DMS 273 treated with DMSO at 0.1 percent for 48 hours (cell line): ENCODE measurements around the gene CMIP.

Experiments used
- DNase-seq: peaks from one replicate; lab custom pipeline; 2025; lab: John Stamatoyannopoulos, UW

The CMIP gene

DNA sequence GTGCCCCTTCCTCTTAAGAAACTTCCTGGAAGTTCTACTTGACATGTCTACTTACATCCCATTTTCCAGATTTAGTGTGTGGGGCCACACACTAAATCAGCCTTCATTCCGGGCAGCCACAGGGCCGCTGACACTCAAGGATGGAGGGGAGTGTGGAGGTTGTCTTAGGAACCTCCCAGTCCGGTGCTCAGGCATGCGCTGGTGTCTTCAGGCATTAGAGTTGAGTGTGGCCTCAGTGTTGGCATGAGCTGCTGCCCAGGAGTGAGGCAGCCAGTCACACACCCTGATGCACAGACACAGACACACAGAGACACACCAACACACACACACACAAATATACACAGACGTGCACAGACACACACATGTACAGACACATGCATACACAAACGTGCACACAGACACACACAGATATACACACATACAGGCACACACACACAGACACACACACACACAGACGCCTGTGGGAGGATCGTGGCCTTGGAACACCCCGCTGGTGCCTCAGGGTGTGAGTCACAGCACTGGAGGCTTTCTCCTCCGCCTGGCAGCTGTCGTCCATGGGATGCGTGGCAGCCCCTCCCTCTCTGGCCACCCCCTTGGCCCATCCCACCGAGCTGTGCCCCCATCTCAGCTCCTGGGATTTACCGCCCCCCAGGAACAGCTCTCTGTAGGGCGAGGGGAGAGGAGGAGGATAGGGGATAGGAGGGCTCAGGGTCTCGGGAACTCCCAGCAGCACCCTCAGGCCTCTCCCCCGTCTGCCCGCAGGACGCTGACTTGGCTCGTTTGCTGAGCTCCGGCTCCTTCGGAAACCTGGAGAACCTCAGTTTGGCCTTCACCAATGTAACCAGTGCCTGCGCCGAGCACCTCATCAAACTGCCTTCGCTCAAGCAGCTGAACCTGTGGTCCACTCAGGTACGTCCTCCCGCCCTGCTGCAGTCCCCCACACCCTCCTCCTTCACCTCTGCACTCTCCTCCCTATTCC lies 258.9 kb downstream of the CMIP start:
- no peak for DNase-seq

DNA sequence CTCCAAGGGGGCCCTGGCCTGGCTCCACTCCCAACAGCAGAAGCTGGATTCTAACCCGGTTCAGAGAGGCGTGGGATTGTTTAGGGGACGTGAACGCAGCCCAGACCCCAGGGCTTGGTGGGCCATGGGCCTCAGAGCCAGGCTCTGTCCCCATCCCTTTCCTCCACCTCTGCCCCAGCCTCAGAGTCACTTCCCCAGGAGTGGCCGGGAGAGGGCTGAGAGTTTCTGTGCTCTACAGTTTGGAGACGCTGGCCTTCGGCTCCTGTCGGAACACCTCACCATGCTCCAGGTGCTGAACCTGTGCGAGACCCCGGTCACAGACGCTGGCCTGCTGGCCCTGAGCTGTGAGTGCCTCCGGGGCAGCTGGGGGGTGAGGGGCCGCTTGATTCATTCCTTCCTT lies 260.7 kb downstream of the CMIP start:
- no peak for DNase-seq

DNA sequence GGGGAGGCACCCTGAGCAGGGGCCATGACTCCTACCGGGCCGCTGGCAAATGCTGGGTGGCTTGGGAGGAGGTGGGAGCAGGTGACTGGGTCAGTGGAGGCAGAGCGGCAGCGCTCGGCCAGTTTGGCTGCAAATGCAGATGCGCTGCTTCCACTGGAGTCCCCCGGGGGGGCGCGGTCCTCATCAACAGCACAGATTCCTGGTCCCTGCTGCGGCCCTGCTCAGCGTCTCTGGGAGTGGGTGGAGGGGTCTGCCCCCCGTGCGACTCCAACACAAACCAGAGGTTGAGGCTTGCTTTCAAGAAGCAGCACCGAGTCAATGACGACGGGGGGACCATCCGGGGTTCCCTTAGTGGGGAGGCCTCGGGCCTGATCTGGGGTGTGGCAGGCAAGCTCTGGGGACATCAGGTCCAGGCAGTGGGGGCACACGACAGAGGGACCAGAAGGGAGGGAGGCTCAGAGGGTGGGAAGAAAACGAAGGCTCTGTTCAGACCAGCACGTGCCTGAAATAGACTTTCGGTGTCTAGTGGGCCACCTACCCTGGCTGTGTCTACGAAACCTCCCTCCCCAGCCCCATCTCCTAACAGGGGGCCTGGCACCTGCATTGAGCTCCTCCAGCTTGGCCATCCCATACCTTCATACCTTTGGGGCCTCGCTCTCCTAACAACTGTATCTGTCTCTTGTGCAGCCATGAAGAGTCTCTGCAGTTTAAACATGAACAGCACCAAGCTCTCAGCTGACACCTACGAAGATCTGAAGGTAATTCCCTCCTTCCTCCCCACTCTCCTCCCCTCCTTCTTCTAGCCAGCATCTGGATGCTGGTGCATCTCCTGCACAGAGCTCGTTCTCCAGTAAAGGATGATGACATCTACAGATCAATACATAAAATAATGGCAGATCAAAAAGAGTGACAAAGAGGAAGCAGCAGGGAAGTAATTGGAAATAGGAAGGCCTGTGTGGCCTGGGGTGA lies 262.0 kb downstream of the CMIP start:
- DNase-seq = no peak

DNA sequence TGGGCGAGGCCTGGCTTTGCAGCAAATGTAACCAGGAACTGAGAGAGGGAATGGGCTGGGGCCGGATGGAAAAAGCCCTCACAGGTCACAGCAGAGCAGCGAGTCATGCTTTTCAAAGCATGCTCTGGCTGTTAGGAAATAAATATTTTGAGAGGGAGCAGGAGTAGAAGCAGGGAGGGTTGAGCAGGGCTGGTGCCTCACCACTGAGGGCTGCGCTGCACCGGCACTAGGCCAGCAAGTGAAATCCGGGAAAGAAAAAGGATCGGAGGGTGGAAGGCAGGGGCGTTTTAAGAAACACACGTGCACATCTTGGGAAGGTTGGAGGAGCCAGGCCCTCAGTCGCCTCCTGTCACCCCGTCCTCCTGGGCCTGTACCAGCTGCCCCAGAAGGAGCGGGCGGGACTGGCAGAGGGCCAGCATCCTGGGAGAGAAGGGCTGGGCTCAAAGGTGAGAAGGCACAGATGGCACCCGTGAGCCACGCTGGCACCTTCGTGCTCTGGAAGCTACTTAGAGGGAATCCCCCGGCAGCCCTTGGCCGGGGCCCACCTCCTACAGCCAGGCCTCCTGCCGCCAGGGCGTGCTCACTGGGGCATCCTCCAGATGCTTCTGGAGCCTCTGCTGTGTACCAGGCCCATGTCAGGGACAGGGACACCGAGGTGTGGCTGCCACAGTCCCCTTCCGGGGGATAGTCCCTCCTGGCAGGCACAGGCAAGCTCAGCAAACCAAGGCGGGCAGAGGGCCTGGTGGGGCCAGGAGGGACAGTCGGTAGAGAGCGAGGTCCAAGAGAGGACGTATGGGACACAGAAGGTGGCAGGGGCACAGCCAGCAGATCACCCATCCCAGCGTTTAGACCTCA lies 263.0 kb downstream of the CMIP start:
- peak; percentile 83 for DNase-seq

DNA sequence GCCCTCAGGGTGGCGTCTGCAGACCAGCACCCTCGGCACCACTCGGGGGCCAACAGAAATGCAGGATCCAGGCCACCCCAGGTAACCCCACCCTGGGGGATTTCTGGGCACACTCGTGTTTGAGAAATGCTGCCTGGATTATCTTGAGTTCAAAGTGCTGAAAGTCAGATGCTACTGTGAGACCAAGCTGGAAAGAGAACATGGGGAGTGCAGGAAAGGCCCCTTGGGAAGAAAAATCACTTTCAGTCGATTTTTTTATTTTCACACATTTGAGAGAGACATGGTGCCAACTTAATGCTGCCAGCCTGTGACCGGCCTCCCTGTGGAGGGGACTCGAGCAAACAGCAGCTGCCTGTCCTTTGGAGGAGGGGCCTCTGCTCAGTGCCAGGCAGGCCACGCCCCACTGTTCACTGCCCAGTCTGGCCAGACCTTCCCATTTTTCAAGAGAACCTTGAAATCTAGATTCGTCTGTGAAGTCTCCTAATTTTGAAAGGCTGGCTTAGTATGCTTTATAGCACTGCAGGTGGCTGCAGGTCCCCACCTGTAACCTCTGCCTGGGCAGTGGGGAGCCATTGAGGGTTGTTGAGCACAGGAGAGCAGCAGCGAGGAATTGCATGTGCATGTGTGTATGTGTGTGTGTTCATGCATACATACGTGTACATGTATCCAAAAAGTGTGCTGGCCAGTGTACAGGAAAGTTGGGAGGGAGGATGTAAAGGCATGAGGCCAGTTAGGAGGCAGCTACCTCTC lies 263.8 kb downstream of the CMIP start:
- no peak for DNase-seq

DNA sequence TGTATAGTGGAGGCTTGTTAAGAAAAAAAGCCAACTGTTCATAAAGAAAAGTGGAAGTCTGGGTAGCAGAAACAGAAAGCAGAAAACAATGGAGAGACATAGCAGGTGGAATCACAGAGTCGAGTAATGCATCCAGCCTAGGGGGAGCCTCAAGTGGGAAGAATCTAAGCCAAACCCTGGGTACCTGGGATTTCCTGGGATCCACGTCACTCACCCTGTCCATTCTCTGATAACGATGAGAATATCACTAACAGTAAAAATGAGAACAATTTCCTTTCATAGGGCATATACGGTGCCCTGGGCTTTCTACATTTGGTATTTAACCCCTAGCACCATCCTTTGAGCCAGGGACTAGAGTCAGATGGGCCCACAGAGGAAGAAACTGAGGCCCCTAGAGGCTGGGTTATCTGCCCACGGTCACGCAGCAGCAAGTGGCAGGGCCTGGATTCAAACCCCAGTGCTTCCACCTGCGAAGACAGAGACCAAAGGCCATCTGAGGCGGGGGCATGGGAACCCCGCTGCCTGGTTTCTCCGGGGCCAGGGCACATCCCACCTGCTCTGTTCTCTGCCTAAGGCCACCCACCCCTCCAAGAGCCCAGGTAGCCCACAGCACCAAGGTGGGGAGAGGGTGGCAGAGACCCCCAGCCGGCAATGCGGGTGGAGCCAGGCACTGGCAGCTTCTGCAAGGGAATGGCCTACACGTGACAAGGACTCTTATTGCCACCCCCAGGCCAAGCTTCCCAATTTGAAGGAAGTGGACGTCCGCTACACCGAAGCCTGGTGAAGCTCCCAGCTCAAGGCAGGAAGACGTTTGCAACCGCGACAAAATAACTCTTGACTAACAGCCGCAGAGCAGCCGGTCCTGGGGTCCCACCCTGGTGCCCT lies 264.6 kb downstream of the CMIP start:
- no peak for DNase-seq

DNA sequence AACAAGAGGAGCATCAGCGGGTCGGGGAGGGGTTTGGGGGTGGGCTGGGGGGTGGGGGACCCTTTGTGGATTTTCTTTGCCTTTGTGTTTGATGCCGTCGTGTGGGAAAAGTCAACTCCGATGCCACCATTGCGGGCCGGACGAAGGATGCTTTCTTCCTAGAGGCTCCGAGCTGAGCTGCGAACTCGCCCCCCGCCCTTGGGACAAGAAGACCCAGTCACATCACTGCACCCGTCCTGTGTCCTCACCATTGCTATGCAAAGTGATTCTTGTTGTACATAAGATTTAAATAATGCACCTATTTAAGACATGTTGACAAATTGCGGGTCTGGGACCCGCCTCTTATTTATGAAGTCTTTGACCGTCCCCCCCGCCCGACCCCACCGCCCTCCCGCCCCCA lies 265.4 kb downstream of the CMIP start:
- no peak for DNase-seq

DNA sequence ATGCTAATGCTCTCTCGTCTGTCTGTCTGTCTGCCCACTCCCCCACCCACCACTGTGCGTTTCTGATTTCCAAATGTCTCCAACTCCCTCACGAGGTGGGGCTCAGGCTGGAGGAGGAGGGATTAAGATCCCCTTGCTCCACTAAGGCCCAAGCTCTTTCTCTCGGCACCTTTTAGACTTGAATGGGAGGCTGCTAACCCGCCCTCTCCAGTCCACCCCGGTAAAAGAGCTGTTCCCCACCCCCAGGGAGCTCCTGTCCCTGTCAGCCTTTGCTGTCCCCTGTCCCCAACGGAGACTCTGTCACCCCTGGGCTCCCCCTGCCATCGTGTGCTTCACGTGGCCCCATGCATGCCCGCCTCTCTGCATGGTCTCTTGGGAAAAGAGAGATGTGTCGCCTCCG lies 266.0 kb downstream of the CMIP start:
- no peak for DNase-seq

DNA sequence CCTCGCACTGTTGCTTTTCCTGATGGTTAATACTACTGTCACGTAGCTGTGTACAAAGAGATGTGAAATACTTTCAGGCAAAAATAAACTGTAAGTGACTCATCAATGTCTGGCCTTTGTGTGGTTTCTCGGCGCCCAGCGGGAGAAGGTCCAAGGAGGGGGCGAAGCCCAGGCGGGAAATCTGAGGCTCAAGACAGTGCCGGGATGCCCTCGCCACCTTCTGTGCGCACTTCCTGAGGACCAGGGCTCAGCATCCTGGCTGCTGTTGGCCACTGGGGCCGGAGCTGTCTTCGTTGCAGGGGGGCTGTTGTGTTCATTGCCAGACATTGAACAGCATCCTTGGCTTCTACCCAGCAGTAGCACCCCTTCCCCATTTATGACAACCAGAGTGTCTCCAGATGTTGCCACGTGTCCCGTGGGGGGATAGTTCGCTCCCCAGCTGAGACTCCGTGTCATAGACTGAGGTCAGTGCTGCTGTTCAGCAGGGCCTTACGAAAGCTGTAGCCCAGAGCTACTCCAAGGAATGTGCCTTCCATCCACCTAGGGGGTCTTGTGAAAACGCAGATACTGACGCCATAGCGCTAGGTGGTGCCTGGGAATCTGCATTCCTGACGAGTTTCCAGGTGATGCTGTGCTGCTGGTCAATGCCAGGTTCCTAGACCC lies 267.2 kb downstream of the CMIP start:
- DNase-seq = no peak

DNA sequence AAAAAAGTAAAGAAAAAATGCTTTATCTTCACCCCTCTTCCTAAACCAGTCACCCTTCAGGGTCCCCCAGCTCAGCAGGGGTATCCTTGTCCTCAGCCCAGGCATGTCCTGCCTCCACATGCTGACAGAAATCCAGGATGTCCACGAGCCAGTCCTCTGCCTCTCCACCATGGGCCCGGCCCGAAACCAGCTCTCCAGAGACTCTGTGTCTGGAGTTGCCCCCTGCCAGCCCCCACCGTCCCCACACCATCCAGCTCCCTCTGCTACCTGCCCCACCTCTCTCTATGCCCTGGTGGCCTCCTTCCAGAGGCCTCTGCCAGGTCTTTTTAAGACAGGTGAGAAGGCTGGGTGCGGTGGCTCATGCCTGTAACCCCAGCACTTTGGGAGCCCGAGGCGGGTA lies 268.1 kb downstream of the CMIP start:
- no peak for DNase-seq

DNA sequence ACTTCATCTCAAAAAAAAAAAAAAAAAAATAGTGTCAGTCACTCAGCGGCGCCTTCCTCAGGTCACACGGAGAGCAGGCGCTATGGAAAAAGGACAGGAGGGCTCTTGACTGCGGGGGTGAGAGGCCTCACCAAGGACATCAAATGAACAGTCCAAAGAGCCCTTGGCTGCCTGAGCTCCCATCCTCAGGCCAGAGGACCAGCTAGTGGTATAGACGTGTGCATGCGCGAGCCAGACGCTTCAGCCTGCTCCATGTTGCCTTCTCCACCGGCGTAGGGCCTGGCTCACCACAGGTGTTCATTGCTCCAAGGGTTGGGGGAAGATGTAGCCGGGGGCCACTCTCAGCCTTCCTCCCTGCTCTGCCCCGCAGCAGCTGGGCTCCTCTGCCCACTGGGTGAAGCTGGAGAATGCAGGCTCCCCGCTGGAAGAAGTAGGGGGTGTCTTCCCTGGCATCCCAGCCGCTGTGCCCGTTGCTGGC lies 268.7 kb downstream of the CMIP start:
- no peak for DNase-seq

DNA sequence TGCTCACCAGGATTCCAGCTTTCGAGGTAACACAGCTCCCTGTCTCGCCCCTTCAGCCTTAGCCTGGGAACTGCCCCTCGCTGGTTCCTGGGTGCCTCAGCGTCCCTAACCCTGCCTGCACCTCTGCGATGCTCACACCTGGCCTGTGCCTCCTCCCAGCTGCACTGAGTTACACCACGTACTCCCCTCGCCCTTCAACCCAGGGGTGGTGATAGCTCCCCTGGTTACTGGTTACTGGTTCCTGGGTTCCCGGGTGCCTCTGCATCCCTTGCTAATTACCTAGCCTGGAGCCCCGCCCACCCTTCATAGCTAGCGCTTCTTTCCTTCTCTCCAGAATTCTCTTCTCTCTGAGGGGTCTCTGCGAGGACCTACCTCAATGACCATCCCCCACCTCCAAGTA lies 269.2 kb downstream of the CMIP start:
- no peak for DNase-seq

DNA sequence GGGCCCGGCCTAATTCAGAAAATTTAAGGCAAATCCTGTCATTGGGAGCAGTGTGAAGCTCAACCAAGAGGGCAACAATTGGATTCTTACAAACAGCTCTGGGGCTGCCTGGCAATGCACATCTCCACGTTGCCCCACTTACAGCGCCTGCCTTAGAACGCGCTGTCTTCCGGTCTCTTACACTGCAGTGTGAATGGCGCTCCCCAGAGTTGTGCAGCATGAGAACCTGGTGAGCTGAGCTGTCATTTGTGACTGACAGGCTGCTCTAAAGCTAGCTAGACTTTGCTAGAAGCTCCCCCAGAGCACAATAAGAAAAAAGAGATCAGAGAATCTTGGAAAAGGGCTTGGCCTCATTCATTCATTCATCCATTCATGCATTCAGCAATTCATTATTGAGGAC lies 270.0 kb downstream of the CMIP start:
- no peak for DNase-seq

DNA sequence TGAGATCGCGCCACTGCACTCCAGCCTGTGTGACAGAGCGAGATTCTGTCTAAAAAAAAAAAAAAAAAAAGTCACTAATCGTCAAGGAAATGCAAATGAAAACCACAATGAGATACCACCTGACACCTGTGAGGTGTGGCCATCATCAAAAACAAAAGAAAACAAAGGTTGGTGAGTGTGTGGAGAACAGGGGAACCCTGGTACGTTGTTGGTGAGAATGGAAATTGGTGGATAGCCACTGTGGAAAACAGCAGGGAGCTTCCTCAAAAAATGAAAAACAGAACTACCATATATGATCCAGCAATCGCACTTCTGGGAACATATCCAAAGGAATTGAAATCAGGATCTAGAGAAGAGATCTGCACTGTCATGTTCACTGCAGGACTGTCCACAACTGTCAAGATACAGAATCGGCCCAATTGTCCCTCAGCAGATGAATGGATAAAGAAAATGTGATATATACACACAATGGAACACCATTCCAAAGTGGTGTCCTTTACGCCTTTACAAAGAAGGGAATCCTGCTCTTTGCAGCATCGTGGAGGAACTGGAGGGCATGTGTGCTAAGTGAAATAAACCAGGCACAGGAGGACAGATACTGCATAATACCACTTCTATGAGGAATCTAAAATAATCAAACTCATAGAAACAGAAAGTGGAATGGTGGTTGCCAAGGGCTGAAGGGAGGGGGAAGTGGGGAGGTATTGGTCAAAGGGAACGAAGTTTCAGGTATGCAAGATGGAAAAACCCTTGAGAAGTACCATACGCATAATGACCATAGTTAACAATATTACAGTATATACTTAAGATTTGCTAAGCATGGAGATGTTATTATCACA lies 271.0 kb downstream of the CMIP start:
- DNase-seq = no peak

DNA sequence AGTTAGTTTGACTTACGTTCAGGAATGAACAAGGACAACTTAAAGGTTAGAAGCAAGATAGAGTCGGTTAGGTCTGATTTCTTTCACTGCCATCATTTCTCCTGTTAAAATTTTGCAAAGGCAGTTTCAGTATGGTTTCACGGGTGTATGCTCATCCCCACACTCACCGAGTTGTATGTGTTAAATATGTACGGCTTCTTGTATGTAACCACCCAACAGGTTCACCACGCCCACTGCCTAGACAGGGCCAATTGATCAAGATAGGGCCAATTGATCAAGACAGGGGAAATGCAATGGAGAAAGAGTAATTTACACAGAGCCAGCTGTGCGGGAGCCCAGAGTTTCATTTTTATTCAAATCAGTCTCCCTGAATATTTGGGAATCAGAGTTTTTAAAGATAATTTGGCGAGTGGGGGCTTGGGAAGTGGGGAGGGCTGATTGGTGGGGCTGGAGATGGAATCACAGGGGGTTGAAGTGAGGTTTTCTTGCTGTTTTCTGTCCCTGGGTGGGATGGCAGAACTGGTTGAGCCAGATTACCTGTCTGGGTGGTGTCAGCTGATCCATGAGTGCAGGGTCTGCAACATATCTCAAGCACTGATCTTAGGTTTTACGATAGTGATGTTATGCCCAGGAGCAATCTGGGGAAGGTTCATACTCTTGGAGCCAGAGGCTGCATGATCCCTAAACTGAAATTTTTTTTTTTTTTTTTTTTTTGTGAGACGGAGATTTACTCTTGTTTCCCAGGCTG lies 272.0 kb downstream of the CMIP start:
- DNase-seq = no peak

DNA sequence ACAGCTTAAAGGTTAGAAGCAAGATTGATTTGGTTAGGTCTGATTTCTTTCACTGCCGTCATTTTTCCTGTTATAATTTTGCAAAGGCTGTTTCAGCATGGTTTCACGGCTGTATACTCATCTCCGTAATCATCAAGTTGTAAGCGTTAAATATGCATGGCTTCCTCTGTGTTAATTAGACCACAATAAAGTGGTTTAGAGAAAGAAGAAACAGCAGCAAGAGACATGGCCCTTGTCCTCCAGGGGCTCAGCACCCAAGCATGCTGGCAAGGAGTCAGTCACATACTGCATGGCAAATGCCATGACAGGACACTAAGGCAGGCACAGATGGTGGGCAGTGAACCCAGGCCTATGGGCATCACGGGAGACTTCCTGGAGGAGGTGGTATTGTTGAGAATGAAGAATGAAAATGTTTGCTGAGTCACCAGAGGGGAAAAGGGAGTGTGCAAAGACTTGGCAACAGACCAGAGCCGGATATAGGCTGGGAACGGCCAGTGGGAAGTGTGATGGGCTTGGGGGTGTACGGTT lies 273.1 kb downstream of the CMIP start:
- DNase-seq = no peak

DNA sequence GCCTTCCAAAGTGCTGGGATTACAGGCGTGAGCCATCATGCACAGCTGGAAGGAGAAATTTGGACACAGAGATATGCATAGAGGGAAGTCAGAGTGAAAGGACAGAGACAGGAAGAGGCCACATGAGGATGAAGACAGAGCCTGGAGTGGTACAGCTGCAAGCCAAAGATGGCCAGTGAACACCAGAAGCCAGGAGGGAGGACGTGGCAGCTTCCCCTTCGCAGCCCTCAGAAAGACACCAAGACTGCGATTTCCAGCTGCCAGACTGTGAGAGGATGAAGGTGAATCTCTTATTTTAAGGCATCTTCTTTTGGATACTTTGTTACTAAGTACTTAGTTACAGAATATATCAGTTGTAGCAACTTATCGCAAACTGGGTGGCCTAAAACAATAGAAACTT lies 274.0 kb downstream of the CMIP start:
- no peak for DNase-seq
